Sigmoid colon (tissue), 4 donors: Measurements from ENCODE around the gene ZFAND3.

Experiments used
- EP300 ChIP-seq, 4 donors: sonication (generic); formaldehyde crosslinking; IDR thresholded peaks; one replicate each; pipeline ENCODE4 v1.6.1; 2017; ENCODE audit warnings: antibody characterized with exemption in 4 of 4
- POLR2A ChIP-seq, 2 donors: fragments of 450-650 bp; IDR thresholded peaks; one replicate each; pipeline ENCODE4 v1.6.1; 2016; ENCODE audit warnings: antibody characterized with exemption in 2 of 2, mild to moderate bottlenecking in 2 of 2, moderate library complexity in 2 of 2
- TF ChIP-seq, protein P1 (sequence below), 4 experiments: fragments of 450-650 bp in 3 of 4; fragments of 200-600 bp in 1 of 4; IDR thresholded peaks; one replicate each; pipeline ENCODE4 v1.5.1; 2016 to 2019; ENCODE audit warnings: antibody characterized with exemption in 4 of 4, mild to moderate bottlenecking in 3 of 4, moderate library complexity in 2 of 4

DNA sequence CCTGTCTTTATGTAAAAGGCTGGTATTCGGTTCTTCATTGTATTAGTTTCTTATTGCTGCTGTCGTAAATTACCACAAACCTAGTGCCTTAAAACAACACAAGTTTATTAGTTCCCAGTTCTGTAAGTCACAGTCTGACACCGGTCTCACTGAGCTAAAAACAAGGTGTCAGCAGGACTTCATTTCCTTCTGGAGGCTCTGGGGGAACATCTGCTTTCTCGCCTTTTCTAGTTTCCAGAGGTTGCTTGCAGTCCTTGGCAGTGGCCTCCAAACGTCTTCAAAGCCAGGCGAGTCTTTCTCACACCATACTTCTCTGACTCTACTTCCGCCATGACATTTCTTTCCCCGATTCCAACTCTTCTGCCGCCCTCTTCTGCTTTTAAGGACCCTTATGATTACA lies 43.0 kb upstream of the ZFAND3 start:
- TF ChIP-seq, protein P1, sequence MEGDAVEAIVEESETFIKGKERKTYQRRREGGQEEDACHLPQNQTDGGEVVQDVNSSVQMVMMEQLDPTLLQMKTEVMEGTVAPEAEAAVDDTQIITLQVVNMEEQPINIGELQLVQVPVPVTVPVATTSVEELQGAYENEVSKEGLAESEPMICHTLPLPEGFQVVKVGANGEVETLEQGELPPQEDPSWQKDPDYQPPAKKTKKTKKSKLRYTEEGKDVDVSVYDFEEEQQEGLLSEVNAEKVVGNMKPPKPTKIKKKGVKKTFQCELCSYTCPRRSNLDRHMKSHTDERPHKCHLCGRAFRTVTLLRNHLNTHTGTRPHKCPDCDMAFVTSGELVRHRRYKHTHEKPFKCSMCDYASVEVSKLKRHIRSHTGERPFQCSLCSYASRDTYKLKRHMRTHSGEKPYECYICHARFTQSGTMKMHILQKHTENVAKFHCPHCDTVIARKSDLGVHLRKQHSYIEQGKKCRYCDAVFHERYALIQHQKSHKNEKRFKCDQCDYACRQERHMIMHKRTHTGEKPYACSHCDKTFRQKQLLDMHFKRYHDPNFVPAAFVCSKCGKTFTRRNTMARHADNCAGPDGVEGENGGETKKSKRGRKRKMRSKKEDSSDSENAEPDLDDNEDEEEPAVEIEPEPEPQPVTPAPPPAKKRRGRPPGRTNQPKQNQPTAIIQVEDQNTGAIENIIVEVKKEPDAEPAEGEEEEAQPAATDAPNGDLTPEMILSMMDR (IDR thresholded peaks at IDR 0.05) = no peak
- TF ChIP-seq POLR2A (IDR thresholded peaks at IDR 0.05) = no peak
- TF ChIP-seq EP300 (IDR thresholded peaks at IDR 0.05) = no peak
